ENCODE data around the gene STAP1.
A peak's percentile ranks its signal among the peaks of the same experiment; 100 is the strongest.
"Not testable (repeated sequence)": the region's sequence is repeated elsewhere in the genome, so short reads cannot be mapped to it uniquely, and the experiment has no call there.

Gene STAP1, protein sequence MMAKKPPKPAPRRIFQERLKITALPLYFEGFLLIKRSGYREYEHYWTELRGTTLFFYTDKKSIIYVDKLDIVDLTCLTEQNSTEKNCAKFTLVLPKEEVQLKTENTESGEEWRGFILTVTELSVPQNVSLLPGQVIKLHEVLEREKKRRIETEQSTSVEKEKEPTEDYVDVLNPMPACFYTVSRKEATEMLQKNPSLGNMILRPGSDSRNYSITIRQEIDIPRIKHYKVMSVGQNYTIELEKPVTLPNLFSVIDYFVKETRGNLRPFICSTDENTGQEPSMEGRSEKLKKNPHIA

DNA sequence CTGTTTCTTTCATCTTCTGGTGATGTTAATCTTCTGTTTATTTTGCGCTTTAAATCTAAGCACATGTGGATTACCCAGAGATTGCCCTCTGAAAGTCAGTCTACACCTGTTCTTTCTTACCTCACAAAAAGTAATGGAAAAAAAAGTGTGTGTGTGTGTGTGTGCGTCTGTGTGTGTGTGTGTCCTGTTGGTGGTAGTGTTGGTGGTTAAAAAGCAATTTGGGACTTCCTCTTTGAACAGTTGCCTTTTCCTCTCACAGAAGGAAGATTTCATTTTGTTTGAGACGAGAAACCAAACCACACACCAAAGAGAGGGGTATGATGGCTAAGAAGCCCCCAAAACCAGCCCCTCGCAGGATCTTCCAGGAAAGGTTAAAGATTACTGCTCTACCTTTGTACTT lies at the start of gene STAP1:
Gene STAP1, plus strand, starts transcription at position 235 of the 400 bp plus-strand sequence. Its CDS starts 83 bp downstream, at position 318.
- DNase-seq: no peak

DNA sequence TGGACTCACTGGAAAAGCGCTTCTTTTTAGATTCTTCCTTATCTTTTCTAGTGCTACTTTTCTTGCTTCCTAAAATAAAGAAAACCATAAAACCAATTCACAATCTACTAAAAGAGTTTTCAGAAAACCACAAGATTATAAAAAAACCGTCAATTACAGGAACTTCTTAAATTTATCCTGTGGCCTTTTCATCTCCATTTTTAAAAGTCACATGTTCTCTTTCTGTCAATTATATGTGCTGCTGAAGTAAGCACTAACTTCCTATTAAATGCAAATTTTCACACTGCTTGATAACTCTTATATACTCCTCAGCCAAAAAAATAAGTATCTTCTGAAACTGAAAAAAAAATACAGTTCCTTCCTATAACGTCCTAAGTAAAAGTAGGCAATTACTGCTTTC lies 46.0 kb upstream of the STAP1 start:
- DNase-seq: no peak

DNA sequence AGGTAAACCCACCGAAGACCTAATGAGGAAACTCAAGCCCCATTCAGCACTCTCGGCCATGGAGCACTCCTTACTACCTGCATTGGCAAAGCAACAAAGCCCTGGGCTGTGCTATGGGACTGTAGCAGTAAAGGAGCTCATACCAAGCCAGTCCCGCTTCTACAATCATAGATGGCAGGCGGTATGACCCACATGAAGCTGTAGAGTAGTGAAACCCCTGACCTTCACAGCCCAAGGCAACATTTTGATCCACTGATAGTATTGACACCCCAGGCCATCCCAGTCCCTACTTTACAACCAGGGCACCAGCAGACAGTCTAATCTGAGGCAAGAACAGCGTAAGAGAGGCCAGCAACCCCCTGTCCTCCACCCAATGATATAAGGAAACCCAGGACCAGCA lies 38.4 kb upstream of the STAP1 start:
- no peak for DNase-seq

DNA sequence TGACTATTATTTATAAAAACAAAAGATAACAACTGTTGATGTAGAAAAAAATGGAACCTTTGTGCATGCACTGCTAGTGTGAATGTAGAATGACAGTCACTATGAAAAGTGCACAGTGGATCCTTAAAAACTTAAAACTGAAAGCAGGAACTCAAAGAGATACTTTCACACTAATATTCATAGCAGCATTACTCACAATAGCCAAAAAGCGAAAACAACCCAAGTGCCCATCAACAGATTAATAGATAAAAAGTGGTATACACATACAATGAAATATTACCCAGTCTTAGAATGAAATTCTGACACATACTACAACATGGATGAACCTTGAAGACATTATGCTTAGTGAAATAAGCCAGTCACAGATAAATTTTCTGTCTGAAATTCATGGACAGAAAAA lies 37.0 kb upstream of the STAP1 start:
- no peak for DNase-seq

DNA sequence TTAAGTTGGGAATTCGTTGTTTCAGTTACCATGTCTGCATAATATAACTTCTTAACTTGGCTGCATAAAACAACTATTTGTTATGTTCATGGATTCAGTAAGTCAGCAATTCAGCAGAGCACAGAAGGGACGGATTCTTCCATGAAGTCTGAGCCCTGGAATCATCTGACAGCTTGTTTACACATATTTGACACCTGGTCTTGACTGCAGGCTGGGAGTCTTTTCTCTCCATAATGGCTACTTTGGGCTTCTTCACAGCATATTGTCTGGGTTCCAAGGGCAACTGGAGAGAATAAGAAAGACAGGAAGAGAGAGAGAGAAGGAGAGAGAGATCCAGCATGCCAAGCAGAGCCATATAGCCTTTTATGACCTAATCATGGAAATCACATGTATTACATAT lies 36.3 kb upstream of the STAP1 start:
- no peak for DNase-seq

DNA sequence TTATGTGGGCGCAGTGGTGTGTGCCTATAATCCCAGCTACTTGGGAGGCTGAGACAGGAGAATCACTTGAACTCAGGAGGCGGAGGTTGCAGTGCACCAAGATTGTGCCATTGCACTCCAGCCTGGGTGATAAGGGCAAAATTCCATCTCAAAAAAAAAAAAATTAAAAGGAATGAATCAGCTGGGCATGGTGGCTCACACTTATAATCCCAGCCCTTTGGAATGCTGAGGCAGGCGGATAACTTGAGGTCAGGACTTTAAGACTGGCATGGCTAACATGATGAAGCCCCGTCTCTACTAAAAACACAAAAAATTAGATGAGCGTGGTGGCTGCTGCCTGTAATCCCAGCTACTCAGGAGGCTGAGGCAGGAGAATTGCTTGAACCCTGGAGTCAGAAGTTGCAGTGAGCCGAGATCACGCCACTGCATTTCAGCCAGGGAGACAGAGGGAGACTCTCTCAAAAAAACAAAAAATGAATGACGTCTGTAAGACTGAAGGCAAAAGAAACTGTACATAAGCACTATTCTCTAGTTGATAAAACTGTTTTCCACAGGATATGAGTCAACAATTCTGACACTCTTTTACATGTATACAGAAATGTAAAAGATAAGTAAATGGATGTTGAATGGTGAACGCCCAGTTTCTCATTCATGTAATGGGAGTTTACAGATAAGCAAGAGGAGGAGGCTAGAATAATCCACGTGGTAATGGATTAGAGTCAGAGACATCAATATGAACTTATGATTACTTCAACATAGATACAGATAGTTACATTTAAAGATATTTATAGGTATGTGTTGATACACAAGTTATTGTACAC lies 35.5 kb upstream of the STAP1 start:
- DNase-seq: no peak

DNA sequence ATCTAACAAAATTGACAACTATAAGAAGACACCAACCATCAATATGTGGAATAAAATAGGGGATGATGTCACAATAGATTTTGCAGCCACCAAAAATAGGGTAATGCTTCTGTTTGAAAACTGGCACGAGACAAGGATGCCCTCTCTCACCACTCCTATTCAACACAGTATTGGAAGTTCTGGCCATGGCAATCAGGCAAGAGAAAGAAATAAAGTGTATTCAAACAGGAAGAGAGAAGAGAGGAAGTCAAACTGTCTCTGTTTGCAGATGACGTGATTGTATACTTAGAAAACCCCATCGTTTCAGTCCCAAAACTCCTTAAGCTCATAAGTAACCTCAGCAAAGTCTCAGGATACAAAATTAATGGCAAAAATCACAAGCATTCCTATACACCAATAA lies 34.4 kb upstream of the STAP1 start:
- DNase-seq: not testable (repeated sequence)

DNA sequence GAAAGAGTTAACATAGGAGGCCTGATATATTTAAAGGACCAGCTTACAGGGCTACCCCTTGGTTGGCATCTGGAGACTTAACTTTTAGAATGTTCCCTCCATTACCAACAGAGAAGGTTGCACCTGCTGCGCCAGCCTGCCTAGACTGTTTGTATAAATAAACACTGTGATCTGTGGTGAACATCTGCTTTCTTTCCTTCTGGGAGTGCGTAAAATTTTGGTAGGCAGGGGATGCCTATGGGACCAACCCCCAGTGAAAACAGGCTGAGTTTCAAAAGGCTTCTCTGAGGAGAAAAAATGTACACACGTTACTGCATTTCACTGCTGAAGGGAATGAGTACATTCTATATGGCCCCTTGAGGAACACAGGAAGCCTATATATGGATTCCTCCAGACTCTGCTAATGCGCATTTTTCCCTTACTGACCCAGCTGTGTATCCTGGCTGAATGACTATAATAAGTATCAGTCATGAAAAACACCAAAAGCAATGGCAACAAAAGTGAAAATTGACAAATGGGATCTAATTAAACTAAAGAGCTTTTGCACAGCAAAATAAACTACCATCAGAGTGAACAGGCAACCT lies 27.1 kb upstream of the STAP1 start:
- no peak for DNase-seq

DNA sequence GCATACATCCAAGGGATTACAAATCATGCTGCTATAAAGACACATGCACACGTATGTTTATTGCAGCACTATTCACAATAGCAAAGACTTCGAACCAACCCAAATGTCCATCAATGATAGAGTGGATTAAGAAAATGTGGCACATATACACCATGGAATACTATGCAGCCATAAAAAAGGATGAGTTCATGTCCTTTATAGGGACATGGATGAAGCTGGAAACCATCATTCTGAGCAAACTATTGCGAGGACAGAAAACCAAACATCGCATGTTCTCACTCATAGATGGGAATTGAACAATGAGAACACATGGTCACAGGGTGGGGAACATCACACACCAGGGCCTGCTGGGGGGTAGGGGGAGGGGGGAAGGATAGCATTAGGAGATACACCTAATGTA lies 26.1 kb upstream of the STAP1 start:
- DNase-seq: not testable (repeated sequence)

DNA sequence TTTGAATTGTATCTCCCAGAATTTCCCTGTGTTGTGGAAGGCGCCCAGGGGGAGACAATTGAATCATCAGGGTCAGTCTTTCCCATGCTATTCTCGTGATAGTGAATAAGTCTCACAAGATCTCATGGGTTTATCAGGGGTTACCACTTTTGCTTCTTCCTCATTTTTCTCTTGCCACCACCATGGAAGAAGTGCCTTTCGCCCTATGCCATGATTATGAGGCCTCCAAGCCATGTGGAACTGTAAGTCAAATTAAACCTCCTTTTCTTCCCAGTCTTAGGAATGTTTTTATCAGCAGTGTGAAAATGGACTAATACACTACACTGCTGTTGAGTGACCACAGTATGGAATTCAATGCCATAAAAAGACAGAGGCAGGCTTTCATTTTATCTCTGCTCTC lies 25.4 kb upstream of the STAP1 start:
- no peak for DNase-seq

DNA sequence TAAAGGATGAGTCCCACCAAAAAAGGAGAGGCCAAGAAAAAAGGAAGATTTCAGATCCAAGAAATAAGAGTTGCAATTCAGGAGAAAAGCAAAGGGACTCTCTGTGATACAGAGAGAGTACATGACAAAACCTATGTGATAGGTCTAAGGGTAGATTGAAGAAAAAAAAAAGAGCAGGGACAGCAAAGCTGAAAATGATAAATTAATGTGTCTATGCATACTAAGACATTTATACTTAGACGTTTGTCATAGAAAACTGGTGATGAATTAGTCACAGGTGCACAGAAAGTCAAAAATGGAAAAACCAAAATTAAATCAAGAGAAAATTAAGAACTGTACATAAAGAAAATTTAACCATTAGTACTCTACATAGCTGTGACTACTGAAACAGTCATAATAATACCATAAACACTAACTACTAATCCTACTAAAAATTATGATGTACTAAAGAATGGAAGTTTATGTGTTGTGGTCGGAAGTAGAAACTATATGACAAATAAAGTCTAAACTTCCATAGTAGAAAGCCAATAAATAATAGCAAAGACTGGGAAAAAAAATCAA lies 23.2 kb upstream of the STAP1 start:
- no peak for DNase-seq

DNA sequence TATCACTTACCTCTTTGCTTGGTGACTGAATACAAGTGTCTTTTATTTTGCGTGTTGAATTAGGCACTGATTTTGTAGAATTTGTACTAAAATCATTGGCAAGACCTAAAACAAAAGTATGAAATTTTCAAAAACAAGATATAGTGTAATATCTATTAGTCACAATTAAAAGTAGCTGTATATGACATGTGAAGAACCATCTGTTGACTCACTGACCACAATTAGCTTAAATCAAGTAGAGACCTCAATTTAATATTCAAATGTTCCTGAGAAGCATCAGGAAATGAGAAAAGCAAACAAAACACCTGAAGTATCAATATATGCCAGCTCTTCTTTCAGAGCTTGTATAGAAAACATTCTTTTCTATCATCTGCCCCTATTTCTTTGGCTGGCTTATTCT lies 18.7 kb upstream of the STAP1 start:
- DNase-seq: no peak

DNA sequence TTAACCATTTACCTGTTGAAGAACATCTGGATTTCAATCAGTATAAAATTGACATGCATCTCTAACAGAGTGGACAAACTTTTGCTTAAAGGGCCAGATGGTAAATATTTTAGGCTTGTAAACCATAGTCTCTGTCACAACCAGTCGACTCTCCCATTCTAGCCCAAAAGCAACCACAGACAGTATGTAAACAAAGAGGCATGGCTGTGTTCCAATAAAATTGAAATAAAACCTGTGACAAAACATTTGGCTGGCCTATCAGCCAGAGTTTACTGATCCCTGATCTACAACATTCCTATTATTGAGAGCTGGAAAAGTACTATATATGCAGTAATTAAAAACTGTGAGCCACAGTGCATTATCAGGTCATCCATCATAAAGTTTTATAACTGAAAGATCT lies 16.5 kb upstream of the STAP1 start:
- DNase-seq: no peak

DNA sequence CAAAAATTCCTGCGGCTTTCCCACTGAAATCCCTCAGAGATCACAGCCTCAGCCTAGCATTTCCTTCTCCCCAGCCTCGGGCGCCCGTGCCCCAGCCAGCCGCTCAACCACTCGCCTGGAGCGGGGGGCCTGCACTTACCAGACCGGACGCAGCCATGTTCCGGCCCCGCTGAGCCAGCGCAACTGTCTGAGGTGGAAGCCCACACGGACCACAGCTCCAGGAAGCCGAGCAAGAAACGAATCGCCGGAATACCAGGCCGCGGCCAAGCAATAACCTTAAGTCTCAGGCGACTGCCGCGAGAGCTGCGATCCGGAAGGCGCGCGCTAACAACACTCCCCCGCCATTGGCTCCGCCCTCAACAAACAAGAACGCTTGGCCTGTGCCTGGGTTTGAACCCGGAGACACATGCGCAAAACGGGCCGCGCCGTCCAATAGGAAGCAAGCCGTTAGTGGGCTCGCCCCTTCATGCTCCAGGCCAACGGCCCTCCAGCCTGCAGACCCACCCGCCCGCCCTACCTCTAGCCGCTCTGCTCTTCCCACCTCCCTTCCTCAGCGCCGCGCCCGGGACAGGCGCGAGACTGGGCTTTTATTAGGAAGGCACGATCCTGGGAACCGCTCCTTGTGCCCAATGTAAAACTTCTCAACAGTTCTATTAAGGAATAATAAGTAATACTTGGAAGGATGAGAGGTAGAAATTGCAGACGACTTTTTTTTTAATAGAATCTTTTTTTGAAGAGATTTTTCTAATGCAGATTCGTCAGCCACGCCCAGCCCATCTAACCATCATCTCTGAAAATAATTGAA lies 13.1 kb upstream of the STAP1 start, which contains the start of gene CENPC:
Gene CENPC, minus strand, starts transcription at position 305 of the 805 bp plus-strand sequence. Its CDS starts 148 bp downstream, at position 157.
- peak; percentile 84 for DNase-seq

DNA sequence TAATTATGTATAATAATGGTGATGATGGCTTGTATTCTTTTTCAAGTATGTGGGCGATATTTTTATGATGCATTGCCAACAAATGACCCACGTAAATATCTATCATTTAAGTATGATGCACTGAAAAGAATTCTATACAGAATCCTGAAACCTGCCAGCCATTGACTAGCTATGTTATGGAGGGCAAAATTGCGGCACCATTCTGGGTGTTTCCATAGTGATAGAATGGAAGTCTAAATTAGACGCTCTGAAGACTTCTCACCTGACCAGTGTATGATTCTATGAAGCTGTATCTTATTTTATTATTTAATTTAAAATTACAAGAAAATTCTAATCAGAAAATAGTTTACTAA lies 12.5 kb upstream of the STAP1 start:
- no peak for DNase-seq

DNA sequence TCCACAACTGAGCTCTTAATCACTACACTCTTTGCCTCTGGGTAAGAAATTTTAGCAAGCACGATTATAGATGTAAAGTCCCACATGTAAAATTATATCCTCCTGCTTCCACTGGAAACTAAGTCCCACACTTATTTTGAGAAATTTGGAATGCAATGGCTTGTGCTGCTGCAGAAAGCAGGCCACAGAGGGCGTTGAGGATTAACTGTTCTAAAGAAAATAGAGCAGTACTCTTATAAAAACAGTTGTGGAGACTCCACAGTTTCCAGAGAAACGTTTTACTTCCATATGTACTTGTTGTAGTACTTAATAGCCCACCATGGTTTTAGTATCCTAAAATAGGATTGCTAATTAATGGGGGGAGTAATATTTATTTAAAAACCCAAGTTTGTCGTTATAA lies 11.6 kb upstream of the STAP1 start:
- no peak for DNase-seq

DNA sequence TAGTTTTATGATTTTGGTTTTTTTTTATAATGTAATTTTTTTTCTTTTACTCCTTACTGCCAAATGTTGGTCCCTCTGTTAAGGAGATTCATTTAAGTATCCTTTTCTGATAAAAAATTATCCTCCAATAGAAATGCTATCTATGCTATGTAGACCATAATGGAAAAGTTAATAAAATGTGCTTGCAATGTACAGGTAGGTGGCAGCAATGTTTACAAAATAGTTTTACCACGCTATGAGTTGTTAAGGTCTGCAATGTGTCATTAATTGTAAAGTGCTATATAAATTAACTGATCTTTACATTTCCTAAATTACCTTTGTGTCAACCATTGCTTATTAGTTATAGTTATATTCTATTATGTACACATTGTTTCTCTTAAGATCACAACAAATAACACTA lies 9.4 kb upstream of the STAP1 start:
- DNase-seq: no peak

DNA sequence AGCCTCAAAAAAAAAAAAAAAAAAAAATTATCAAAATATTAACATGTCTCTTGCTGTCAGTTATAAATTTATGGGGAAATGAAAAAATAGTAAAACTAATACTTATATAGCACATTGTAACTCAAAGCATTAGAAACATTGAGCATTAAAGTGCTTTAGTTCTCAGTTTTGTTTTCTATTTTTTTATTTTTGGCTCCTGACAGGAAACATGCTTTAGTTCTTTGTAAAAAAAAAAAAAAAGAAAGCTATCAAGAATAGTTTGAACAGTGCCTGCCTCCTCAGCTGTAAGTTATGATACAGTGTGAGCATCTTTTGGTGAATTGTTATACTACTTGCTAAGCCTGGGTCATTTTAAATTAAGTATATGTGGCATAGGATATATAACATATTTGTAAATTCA lies 8.1 kb upstream of the STAP1 start:
- no peak for DNase-seq

DNA sequence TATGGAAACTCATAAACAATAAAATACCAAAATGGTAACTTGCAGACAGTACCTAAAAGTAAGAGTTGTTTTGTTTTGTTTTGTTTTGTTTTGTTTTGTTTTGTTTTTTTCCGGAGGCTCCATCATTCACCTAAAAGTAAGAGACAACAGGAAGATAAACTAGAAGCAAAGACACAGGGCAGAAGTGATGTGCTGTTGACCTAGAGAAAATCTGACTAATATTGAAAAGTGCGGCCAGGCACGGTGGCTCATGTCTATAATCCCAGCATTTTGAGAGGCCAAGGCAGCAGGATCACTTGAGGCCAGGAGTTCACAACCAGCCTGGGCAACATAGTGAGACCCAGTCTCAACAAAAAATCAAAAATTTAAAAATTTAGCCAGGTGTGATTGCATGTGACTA lies 7.7 kb upstream of the STAP1 start:
- DNase-seq: no peak

DNA sequence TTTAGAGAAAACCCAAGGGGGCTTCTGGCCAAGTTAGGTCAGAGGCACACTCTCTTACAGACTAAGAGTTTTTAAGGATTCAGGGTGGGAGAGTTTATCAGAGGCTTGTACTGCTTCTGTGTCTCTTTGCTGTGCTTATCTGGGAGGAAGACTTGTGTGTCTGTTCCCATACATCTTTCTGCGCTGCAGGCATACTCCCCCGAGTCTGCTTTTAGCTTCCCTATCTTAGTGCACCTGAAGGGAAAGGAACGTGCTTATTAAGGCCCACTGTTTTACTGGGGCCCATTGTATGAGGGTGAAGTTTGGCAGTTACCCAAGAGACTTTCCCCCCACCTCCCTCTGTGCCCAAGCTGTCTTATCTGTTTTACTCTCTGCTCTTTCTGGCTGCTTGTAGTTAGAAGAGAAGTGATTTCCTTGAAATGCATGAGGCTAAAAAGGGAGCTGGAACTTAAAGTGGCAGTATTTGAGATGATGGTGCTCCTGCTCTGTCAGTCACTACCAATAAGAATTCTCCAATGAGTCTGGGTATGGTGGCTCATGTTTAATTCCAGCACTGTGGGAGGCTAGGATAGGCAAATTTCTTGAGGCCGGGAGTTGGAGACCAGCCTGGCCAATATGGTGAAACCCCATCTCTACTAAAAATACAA lies 6.3 kb upstream of the STAP1 start:
- DNase-seq: not testable (repeated sequence)

DNA sequence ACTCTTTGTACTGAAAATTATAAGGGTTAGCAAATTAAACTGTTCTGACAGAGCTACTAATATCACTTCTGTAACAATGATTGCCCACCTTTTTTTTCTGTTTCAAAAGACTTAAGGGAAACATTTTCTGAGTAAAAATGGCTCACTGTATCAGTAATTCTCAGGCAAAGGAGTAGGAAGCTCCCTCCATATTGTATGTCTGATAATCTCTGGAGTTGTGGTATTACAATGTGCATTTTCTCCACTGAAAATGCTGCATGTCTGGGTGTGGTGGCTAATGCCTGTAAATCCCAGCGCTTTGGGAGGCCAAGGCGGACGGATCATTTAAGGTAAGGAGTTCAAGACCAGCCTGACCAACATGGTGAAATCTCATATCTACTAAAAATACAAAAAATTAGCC lies 4.4 kb upstream of the STAP1 start:
- no peak for DNase-seq

DNA sequence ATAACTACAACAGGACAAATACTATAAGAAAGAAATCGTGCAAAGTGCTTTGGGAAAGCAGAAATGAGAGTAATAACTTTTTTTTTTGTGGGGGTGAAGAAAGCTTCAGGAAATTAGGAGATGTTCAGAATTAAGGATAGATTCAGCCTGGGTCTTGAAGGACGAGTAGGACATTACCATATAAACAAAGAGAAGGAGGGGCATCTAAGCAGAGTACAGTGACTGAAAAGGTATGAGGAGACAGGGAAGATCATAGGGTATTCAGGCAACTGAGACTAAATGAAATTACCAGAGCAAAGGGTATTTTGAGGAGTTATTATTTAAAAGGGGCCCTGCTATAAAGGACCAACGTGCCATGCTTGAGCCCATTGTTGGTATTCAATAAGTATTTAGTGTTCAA lies 3.1 kb upstream of the STAP1 start:
- DNase-seq: no peak

All from activated effector memory CD4-positive, alpha-beta T cell treated with Interleukin-2 at 50 U/mL for 16 hours (primary cell).